ENCODE data around the gene MSN. TPM values are rescaled to one million over a fixed set of nuclear protein-coding genes. Genes with fewer than 3 reads are reported as not detected.

The MSN gene
- total and polyA plus RNA-seq, 10 of the 15 experiments (the other 5 are each of a cell fraction or from before 2014, with no cell fraction given) = 93.8 to 432 (median 270) TPM

DNA sequence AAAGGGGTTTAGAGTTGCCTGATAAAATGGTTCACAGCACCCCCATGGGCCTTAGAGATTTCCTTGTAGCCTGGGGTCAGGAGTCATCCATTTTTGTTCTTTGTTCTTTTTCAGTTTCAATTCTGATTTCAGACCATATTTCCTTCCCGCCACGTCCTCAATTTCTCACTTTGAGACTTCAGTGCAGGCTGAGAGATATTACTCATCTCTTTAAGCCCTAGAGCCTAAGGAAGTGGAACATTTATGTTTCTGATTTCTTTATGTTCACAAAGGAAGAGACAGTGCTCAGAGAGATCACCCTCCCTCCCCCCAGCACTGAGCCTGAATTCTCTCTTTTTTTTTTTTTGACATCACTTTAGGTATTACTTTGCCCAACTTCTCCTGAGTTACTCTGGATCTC lies 56.3 kb downstream of the MSN start (continued):
- TF ChIP-seq, protein P1, sequence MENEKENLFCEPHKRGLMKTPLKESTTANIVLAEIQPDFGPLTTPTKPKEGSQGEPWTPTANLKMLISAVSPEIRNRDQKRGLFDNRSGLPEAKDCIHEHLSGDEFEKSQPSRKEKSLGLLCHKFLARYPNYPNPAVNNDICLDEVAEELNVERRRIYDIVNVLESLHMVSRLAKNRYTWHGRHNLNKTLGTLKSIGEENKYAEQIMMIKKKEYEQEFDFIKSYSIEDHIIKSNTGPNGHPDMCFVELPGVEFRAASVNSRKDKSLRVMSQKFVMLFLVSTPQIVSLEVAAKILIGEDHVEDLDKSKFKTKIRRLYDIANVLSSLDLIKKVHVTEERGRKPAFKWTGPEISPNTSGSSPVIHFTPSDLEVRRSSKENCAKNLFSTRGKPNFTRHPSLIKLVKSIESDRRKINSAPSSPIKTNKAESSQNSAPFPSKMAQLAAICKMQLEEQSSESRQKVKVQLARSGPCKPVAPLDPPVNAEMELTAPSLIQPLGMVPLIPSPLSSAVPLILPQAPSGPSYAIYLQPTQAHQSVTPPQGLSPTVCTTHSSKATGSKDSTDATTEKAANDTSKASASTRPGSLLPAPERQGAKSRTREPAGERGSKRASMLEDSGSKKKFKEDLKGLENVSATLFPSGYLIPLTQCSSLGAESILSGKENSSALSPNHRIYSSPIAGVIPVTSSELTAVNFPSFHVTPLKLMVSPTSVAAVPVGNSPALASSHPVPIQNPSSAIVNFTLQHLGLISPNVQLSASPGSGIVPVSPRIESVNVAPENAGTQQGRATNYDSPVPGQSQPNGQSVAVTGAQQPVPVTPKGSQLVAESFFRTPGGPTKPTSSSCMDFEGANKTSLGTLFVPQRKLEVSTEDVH (IDR thresholded peaks at IDR 0.05; ENCODE audit: low read depth, partially characterized antibody) = no peak
- TF ChIP-seq, protein P2, sequence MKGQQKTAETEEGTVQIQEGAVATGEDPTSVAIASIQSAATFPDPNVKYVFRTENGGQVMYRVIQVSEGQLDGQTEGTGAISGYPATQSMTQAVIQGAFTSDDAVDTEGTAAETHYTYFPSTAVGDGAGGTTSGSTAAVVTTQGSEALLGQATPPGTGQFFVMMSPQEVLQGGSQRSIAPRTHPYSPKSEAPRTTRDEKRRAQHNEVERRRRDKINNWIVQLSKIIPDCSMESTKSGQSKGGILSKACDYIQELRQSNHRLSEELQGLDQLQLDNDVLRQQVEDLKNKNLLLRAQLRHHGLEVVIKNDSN (IDR thresholded peaks at IDR 0.05; ENCODE audit: borderline replicate concordance, extremely low read length, insufficient read depth, low read depth, low read length) = no peak
- TF ChIP-seq, protein P3, sequence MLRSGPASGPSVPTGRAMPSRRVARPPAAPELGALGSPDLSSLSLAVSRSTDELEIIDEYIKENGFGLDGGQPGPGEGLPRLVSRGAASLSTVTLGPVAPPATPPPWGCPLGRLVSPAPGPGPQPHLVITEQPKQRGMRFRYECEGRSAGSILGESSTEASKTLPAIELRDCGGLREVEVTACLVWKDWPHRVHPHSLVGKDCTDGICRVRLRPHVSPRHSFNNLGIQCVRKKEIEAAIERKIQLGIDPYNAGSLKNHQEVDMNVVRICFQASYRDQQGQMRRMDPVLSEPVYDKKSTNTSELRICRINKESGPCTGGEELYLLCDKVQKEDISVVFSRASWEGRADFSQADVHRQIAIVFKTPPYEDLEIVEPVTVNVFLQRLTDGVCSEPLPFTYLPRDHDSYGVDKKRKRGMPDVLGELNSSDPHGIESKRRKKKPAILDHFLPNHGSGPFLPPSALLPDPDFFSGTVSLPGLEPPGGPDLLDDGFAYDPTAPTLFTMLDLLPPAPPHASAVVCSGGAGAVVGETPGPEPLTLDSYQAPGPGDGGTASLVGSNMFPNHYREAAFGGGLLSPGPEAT (IDR thresholded peaks at IDR 0.05; ENCODE audit: low read depth) = peak; percentile 70; the same call in 1 of the 2 replicates
- TF ChIP-seq, protein P4, sequence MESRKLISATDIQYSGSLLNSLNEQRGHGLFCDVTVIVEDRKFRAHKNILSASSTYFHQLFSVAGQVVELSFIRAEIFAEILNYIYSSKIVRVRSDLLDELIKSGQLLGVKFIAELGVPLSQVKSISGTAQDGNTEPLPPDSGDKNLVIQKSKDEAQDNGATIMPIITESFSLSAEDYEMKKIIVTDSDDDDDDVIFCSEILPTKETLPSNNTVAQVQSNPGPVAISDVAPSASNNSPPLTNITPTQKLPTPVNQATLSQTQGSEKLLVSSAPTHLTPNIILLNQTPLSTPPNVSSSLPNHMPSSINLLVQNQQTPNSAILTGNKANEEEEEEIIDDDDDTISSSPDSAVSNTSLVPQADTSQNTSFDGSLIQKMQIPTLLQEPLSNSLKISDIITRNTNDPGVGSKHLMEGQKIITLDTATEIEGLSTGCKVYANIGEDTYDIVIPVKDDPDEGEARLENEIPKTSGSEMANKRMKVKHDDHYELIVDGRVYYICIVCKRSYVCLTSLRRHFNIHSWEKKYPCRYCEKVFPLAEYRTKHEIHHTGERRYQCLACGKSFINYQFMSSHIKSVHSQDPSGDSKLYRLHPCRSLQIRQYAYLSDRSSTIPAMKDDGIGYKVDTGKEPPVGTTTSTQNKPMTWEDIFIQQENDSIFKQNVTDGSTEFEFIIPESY (IDR thresholded peaks at IDR 0.05) = no peak
- TF ChIP-seq ATF7 (IDR thresholded peaks at IDR 0.05; ENCODE audit: low read depth) (peak; percentile 69), CHD4 (IDR thresholded peaks at IDR 0.05) (no peak), PML (IDR thresholded peaks at IDR 0.05; ENCODE audit: low read length) (0 out of 2 replicates have a peak, but pooled peaks have one; percentile 30), SIX5 (IDR thresholded peaks at IDR 0.05; ENCODE audit: low read depth, low read length, severe bottlenecking) (no peak), NR2C1 (IDR thresholded peaks at IDR 0.05) (no peak), SREBF1 (IDR thresholded peaks at IDR 0.05; ENCODE audit: low read length) (no peak), CREM (IDR thresholded peaks at IDR 0.05; ENCODE audit: low read depth) (peak; percentile 54; the same call in 1 of the 2 replicates), SPI1 (IDR thresholded peaks at IDR 0.05; ENCODE audit: borderline replicate concordance, insufficient read depth, low read depth, low read length) (peak; percentile 56; the same call in 1 of the 2 replicates)
- TF ChIP-seq, protein P5, sequence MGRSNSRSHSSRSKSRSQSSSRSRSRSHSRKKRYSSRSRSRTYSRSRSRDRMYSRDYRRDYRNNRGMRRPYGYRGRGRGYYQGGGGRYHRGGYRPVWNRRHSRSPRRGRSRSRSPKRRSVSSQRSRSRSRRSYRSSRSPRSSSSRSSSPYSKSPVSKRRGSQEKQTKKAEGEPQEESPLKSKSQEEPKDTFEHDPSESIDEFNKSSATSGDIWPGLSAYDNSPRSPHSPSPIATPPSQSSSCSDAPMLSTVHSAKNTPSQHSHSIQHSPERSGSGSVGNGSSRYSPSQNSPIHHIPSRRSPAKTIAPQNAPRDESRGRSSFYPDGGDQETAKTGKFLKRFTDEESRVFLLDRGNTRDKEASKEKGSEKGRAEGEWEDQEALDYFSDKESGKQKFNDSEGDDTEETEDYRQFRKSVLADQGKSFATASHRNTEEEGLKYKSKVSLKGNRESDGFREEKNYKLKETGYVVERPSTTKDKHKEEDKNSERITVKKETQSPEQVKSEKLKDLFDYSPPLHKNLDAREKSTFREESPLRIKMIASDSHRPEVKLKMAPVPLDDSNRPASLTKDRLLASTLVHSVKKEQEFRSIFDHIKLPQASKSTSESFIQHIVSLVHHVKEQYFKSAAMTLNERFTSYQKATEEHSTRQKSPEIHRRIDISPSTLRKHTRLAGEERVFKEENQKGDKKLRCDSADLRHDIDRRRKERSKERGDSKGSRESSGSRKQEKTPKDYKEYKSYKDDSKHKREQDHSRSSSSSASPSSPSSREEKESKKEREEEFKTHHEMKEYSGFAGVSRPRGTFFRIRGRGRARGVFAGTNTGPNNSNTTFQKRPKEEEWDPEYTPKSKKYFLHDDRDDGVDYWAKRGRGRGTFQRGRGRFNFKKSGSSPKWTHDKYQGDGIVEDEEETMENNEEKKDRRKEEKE (IDR thresholded peaks at IDR 0.05) = no peak
- TF ChIP-seq, protein P6, sequence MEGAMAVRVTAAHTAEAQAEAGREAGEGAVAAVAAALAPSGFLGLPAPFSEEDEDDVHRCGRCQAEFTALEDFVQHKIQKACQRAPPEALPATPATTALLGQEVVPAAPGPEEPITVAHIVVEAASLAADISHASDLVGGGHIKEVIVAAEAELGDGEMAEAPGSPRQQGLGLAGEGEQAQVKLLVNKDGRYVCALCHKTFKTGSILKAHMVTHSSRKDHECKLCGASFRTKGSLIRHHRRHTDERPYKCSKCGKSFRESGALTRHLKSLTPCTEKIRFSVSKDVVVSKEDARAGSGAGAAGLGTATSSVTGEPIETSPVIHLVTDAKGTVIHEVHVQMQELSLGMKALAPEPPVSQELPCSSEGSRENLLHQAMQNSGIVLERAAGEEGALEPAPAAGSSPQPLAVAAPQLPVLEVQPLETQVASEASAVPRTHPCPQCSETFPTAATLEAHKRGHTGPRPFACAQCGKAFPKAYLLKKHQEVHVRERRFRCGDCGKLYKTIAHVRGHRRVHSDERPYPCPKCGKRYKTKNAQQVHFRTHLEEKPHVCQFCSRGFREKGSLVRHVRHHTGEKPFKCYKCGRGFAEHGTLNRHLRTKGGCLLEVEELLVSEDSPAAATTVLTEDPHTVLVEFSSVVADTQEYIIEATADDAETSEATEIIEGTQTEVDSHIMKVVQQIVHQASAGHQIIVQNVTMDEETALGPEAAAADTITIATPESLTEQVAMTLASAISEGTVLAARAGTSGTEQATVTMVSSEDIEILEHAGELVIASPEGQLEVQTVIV (IDR thresholded peaks at IDR 0.05; ENCODE audit: borderline replicate concordance, partially characterized antibody) = no peak
- TF ChIP-seq, protein P7, sequence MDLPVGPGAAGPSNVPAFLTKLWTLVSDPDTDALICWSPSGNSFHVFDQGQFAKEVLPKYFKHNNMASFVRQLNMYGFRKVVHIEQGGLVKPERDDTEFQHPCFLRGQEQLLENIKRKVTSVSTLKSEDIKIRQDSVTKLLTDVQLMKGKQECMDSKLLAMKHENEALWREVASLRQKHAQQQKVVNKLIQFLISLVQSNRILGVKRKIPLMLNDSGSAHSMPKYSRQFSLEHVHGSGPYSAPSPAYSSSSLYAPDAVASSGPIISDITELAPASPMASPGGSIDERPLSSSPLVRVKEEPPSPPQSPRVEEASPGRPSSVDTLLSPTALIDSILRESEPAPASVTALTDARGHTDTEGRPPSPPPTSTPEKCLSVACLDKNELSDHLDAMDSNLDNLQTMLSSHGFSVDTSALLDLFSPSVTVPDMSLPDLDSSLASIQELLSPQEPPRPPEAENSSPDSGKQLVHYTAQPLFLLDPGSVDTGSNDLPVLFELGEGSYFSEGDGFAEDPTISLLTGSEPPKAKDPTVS (IDR thresholded peaks at IDR 0.05; ENCODE audit: low read depth, low read length) = no peak

All from GM12878 (cell line).